Calu3 (cell line): ENCODE measurements around the gene KLC3. TPM values are rescaled to one million over a fixed set of nuclear protein-coding genes. Genes with fewer than 3 reads are reported as not detected.

Experiments used
- BruUV-seq: library from RNA; stranded (reverse); fragments of 400-500 nt; replicated peaks from 2 replicates; lab custom pipeline; 2021; lab: Mats Ljungman, UMichigan
- CTCF ChIA-PET: fragments of 300-600 bp; sonication (Branson Sonifier 250); formaldehyde crosslinking; loops from one replicate; lab custom pipeline; 2022; ENCODE audit warnings: antibody characterized with exemption; lab: Charles Lee
- DNase-seq: peaks from one replicate; pipeline ENCODE4 v3.0.0; 2022
- H3K27ac Mint-ChIP-seq: one replicate; pipeline ENCODE4 v1.8.0; 2022; ENCODE audit warnings: mixed read lengths; ENCODE audit not compliant: unreplicated experiment
- H3K27me3 Mint-ChIP-seq: one replicate; pipeline ENCODE4 v1.8.0; 2022; ENCODE audit warnings: mixed read lengths; ENCODE audit not compliant: unreplicated experiment
- H3K36me3 Mint-ChIP-seq: one replicate; pipeline ENCODE4 v1.8.0; 2022; ENCODE audit warnings: mild to moderate bottlenecking, moderate library complexity, mixed read lengths; ENCODE audit not compliant: insufficient read depth, unreplicated experiment
- H3K4me1 Mint-ChIP-seq: one replicate; pipeline ENCODE4 v1.8.0; 2022; ENCODE audit warnings: mild to moderate bottlenecking, low read depth, mixed read lengths; ENCODE audit not compliant: unreplicated experiment
- H3K4me3 Mint-ChIP-seq: one replicate; pipeline ENCODE4 v1.8.0; 2022; ENCODE audit warnings: mild to moderate bottlenecking, low read depth, moderate library complexity, mixed read lengths; ENCODE audit not compliant: unreplicated experiment
- H3K9me3 Mint-ChIP-seq: one replicate; pipeline ENCODE4 v1.8.0; 2022; ENCODE audit warnings: low read depth, mixed read lengths; ENCODE audit not compliant: unreplicated experiment
- intact Hi-C: fragments of 100-400 bp; cut with micrococcal nuclease; formaldehyde crosslinking; loops from one replicate; pipeline ENCODE4 v1.10.0; 2022; ENCODE audit not compliant: unreplicated experiment
- total RNA-seq: library from RNA; stranded (reverse); gene quantifications from 2 replicates; pipeline ENCODE4 v1.2.3, GENCODE V29; 2022
- TF ChIP-seq, protein P1 (sequence below): fragments of 200-600 bp; IDR thresholded peaks from one replicate; pipeline ENCODE4 v1.8.0; 2022; ENCODE audit warnings: antibody characterized with exemption; ENCODE audit not compliant: unreplicated experiment

The KLC3 gene
- total RNA-seq, 1 experiment from 2014 or later = 3.3 TPM

DNA sequence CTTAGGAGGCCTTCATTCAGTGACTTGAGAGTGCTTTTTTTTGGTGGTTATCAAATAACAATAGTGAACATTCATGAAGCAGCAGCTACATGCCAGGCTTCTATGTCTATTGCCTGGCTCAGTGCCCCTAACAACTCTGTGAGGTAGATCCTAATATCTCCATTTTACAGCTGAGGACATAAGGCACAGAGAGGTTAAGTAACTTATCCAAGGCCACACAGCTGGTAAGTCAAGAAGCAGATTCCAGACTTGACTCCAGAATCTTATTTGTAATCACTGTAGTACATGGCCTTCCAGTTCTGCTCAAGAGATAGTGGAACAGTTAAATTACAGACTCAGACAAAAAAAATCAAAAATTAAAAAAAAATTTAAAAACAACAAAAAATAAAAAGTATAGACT is 44.7 kb upstream of the KLC3 start:
- H3K27me3 Mint-ChIP-seq = no peaks in the 10 kb centered on the region
- intact Hi-C loops = no loop called here
- no peak for DNase-seq
- H3K4me3 Mint-ChIP-seq = no peak overlapping the region
- peaks cover 37% of the 10 kb centered on the region for H3K36me3 Mint-ChIP-seq
- H3K4me1 Mint-ChIP-seq = no peaks in the 10 kb centered on the region
- H3K27ac Mint-ChIP-seq = no peak overlapping the region
- BruUV-seq = no TSS peak
- H3K9me3 Mint-ChIP-seq = no peaks in the 10 kb centered on the region
- CTCF ChIA-PET = interaction anchor here (0.6 kb wide), 1 partner anchor 15 kb away, joined by 4 read pairs; no protein-coding TSS in a partner anchor
- TF ChIP-seq, protein P1, sequence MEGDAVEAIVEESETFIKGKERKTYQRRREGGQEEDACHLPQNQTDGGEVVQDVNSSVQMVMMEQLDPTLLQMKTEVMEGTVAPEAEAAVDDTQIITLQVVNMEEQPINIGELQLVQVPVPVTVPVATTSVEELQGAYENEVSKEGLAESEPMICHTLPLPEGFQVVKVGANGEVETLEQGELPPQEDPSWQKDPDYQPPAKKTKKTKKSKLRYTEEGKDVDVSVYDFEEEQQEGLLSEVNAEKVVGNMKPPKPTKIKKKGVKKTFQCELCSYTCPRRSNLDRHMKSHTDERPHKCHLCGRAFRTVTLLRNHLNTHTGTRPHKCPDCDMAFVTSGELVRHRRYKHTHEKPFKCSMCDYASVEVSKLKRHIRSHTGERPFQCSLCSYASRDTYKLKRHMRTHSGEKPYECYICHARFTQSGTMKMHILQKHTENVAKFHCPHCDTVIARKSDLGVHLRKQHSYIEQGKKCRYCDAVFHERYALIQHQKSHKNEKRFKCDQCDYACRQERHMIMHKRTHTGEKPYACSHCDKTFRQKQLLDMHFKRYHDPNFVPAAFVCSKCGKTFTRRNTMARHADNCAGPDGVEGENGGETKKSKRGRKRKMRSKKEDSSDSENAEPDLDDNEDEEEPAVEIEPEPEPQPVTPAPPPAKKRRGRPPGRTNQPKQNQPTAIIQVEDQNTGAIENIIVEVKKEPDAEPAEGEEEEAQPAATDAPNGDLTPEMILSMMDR = no peak

DNA sequence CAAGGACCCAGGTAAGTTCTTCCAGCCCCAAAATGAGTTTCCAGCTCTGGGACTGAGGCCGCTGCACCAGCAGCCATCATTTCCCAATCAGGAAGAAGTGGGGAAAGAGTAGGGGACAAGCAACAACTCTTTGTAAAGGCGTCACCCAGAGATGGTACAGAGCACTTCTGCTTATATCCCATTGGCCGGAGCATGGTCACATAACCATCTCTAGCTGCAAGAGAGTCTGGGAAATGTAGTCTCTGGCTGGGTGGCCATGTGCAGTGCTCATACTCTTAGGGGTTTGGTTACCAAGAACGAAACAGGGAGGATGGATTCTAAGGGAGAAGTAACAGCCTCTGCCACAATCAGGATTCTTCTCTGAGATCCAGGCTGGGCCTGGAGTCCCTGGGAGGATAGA is 44.2 kb upstream of the KLC3 start:
- DNase-seq = no peak
- Mint-ChIP-seq H3K27ac (no peak overlapping the region), H3K9me3 (no peaks in the 10 kb centered on the region), H3K4me1 (no peaks in the 10 kb centered on the region), H3K27me3 (no peaks in the 10 kb centered on the region), H3K36me3 (peaks cover 35% of the 10 kb centered on the region), H3K4me3 (no peak overlapping the region)
- TF ChIP-seq, protein P1 = no peak
- CTCF ChIA-PET = no interaction called here
- intact Hi-C loops = no loop called here
- BruUV-seq = no TSS peak

DNA sequence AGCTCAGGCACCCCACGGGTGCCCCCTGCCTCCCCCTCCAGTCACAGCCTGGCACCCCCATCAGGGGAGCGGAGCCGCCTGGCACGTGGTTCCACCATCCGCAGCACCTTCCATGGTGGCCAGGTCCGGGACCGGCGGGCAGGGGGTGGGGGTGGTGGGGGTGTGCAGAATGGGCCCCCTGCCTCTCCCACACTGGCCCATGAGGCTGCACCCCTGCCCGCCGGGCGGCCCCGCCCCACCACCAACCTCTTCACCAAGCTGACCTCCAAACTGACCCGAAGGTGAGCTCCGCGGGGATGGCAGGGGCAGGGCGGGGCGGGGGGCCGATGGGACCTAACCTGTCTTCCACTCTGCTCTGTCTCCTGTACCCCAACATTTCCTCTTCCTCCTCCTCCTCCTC is 42.9 kb upstream of the KLC3 start:
- intact Hi-C loops = no loop called here
- Mint-ChIP-seq H3K27ac (no peak overlapping the region), H3K9me3 (no peaks in the 10 kb centered on the region), H3K4me1 (no peaks in the 10 kb centered on the region), H3K4me3 (no peak overlapping the region), H3K36me3 (peaks cover 38% of the 10 kb centered on the region), H3K27me3 (no peaks in the 10 kb centered on the region)
- DNase-seq = no peak
- no TSS peak for BruUV-seq
- CTCF ChIA-PET = no interaction called here
- TF ChIP-seq, protein P1 = no peak

DNA sequence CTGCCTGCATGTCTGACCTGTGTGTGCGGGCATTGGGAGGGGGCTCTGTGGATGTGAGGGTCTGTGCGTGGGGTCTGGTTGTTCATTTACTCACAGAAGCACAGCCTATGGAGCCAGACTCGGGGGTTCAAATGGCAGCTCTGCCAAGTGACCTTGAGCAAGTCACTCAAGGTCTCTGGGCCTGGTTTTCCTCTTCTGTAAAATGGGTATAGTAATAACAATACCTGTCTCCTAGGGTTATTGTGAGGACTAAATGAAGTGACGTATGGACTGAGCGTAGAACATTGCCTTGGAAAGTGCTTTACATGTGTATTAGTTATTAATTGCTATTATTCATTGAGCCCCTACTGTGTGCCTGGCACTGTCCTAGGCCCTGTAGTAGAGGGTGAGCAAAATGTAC is 42.3 kb upstream of the KLC3 start:
- intact Hi-C loops = no loop called here
- TF ChIP-seq, protein P1 = no peak
- H3K36me3 Mint-ChIP-seq = peaks cover 38% of the 10 kb centered on the region
- no peak for DNase-seq
- no peaks in the 10 kb centered on the region for H3K27me3 Mint-ChIP-seq
- no peaks in the 10 kb centered on the region for H3K4me1 Mint-ChIP-seq
- H3K4me3 Mint-ChIP-seq = no peak overlapping the region
- no peak overlapping the region for H3K27ac Mint-ChIP-seq
- CTCF ChIA-PET = no interaction called here
- no TSS peak for BruUV-seq
- H3K9me3 Mint-ChIP-seq = no peaks in the 10 kb centered on the region

DNA sequence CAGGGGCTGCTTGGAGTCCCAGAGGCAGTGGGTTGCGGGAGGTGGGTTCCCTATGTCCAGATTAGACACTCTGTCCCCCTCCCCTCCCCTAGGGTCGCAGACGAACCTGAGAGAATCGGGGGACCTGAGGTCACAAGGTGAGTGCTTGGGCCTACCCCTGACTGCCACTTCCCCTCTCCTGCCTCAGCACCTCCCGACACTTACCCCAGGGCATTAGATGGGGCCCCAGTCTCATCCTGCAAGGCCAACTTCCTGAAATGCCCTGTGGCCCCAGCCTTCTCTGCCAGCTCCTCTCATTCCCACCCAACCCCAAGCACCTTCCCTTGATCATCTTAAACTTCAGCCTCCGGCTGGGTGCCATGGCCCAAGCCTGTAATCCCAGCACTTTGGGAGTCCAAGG is 40.8 kb upstream of the KLC3 start:
- CTCF ChIA-PET = no interaction called here
- DNase-seq = no peak
- intact Hi-C loops = no loop called here
- H3K4me1 Mint-ChIP-seq = no peaks in the 10 kb centered on the region
- no TSS peak for BruUV-seq
- peaks cover 31% of the 10 kb centered on the region for H3K36me3 Mint-ChIP-seq
- H3K4me3 Mint-ChIP-seq = no peak overlapping the region
- H3K27me3 Mint-ChIP-seq = peaks cover 11% of the 10 kb centered on the region
- TF ChIP-seq, protein P1 = no peak
- no peak overlapping the region for H3K27ac Mint-ChIP-seq
- H3K9me3 Mint-ChIP-seq = no peaks in the 10 kb centered on the region
